NCI-H187 (cell line): ENCODE data around the gene DMRTA2.
"Not testable (repeated sequence)": the region's sequence is repeated elsewhere in the genome, so short reads cannot be mapped to it uniquely, and the experiment has no call there.

Source experiments
- DNase-seq, 2 experiments: peaks; one replicate each; lab custom pipeline; 2025; lab: John Stamatoyannopoulos, UW

DMRTA2 gene

DNA sequence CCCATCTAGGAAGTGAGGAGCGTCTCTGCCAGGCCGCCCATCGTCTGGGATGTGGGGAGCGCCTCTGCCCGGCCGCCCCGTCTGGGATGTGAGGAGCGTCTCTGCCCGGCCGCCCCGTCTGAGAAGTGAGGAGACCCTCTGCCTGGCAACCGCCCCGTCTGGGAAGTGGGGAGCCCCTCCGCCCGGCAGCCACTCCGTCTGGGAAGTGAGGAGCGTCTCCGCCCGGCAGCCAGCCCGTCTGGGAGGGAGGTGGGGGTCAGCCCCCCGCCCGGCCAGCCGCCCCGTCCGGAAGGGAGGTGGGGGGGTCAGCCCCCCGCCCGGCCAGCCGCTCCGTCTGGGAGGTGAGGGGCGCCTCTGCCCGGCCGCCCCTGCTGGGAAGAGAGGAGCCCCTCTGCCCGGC, 41.7 kb downstream of the DMRTA2 start:
- DNase-seq: not testable (repeated sequence)

DNA sequence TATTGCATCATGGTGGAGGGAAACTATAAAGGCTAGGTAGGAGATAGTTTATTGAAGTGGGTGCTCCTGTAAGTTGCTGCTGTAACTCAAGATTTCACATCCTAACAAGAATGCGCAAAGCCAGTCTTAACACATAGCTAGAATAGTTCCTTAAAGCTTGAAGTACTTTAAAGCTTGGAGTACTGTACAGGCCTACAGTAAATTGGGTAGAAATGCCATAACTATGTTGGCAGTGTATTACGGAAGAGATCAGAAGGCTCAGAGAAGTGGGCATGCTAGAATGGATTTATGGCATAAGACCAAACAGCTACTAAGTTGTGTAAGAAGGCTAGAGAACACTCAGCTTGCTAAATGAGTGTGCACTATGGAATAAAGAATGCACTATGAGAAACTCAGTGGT, 44.5 kb downstream of the DMRTA2 start:
- no peak for DNase-seq

DNA sequence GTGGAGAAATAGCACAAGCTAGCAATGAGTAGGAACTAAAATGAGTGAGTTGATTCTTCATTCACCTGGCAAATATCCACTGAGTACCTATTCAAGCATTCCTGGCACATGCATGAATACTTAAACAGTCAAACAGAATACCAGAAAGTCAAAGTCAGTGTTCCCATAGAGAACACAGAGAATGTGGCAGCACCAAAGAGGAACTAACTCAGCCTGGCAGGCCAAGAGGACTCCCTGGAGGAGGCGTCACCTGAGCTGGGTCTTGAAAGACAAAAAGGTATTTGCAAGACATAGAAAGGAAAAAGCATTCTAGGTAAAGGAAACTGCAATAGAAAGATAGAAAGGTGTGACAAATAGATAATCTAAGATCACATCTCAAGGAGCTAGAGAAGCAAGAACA, 49.7 kb downstream of the DMRTA2 start:
- DNase-seq: no peak

GRCh38 chr1:50371749-50372148, 51.5 kb downstream of the DMRTA2 start:
- DNase-seq: no peak

GRCh38 chr1:50369830-50370229, 53.4 kb downstream of the DMRTA2 start:
- DNase-seq: no peak

- DNase-seq: no peak
These were observed 54.1 kb downstream of the DMRTA2 start for GRCh38 chr1:50369008-50369634.

GRCh38 chr1:50368179-50369007, 54.9 kb downstream of the DMRTA2 start:
- no peak for DNase-seq
